Right ventricle myocardium superior (tissue), 1 donor: ENCODE data around the gene PLAU. TPM values are rescaled to one million over a fixed set of nuclear protein-coding genes. Genes with fewer than 3 reads are reported as not detected.
"Not testable (repeated sequence)": the region's sequence is repeated elsewhere in the genome, so short reads cannot be mapped to it uniquely, and the experiment has no call there.

Experiments used
- ATAC-seq: fragments of 200-7000 bp; cut with Tn5 transposase; one replicate; pipeline ENCODE4 v1.9.1; 2020; ENCODE audit warnings: mild to moderate bottlenecking; ENCODE audit not compliant: poor library complexity
- DNase-seq: peaks from one replicate; pipeline ENCODE4 v3.0.0-alpha.2; 2020
- intact Hi-C: fragments of 100-400 bp; cut with DNase I; formaldehyde crosslinking; loops from one replicate; pipeline ENCODE4 v1.11.2; 2022
- total RNA-seq: library from RNA; stranded (reverse); fragmentation: NEBNext Ultra II Directional; extraction: Animal tissue kit (Norgen Biotek cat#: 25700); gene quantifications from one replicate; pipeline ENCODE4 v1.2.1, GENCODE V29; 2021
- donor health status: DM: no; HTN: yes; CAD: no; lungs with severe emphysema.

The PLAU gene
- total RNA-seq, 1 donor from 2014 or later, result 7.5 TPM

- intact Hi-C loops, result no loop called here
- DNase-seq (no peak), ATAC-seq (no peak)
Observed at GRCh38 chr10:73892310-73893030, 18.5 kb upstream of the PLAU start.

GRCh38 chr10:73893426-73893825 lies 17.5 kb upstream of the PLAU start:
- intact Hi-C loops, result no loop called here
- ATAC-seq (no peak), DNase-seq (no peak)

GRCh38 chr10:73894245-73894971 lies 16.5 kb upstream of the PLAU start:
- ATAC-seq (no peak), DNase-seq (no peak)
- intact Hi-C loops, result no loop called here

DNA sequence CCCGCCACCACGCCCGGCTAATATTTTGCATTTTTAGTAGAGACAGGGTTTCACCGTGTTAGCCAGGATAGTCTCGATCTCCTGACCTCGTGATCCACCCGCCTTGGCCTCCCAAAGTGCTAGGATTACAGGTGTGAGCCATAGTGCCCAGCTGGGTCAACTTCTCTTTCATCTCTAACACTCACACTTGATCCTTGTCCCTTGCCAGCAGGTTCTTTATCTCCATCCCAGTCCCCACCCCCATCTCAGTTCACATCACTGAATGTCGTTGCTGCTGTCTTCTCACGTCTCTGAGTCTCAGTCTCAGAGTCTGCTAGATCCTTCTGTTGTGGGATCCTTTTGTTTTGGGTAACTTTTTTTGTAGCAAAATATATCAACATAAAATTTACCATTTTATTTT lies 15.6 kb upstream of the PLAU start:
- DNase-seq, intact Hi-C loops, ATAC-seq: not testable (repeated sequence)

DNA sequence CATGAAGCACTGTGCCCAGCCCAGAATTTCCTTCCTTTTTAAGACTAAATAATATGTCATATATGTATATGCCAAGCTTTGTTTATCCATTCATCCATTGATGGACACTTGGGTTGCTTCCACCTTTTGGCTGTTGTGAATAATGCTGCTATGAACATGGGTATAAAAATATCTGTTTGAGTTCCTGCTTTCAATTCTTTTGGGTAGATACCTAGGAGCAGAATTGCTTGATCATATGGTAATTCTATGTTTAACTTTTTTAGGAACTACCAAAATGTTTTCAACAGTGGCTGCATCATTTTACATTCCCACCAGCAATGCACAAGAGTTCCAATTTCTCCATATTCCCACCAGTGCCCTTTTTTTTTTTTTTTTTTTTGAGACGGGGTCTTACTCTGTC lies 13.2 kb upstream of the PLAU start:
- DNase-seq, result no peak
- ATAC-seq, result no peak
- intact Hi-C loops, result no loop called here

- DNase-seq, result no peak
- no peak for ATAC-seq
- intact Hi-C loops, result no loop called here
Observed at GRCh38 chr10:73898730-73899410, 12.1 kb upstream of the PLAU start.

GRCh38 chr10:73899423-73899822 lies 11.5 kb upstream of the PLAU start:
- intact Hi-C loops, result no loop called here
- ATAC-seq, result no peak
- no peak for DNase-seq

- ATAC-seq (no peak), DNase-seq (no peak)
- intact Hi-C loops, result no loop called here
Observed at GRCh38 chr10:73900064-73900463, 10.9 kb upstream of the PLAU start.

DNA sequence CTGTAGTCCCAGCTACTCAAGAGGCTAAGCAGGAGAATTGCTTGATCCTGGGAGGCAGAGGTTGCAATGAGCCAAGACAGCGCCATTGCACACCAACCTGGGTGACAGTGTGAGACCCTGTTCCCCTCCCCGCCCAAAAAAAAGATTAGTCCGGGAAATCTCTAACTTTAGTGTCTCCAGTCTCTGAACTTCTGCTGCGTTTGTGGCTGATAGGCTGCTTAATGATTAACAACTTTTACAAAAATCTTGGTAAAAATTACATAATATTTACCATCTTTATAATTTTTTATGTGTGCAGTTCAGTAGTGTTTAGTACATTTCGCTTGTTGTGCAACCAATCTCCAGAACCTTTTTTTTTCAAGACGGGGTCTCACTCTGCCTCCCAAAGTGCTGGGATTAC lies 9.7 kb upstream of the PLAU start:
- no peak for DNase-seq
- intact Hi-C loops, result no loop called here
- no peak for ATAC-seq

DNA sequence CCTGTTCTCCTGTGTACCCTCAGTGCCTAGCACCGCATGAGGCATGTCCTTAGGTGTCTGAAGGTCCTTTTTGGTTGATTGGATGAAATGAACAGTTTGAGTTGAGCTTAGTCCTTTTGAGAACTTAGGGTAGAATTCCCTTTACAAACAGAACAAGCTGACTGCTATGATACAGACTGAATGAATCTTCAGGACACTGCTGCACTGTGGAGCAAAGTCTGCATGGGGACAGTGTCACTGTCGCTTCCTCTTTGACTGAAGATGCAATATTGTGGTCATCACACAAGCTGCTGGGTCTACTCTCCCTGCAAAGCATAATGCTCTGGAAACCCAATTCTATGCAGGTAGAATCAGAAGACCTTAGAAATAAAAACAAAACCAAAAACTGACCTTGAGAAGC lies 8.6 kb upstream of the PLAU start:
- no peak for DNase-seq
- ATAC-seq, result no peak
- intact Hi-C loops, result no loop called here

GRCh38 chr10:73905256-73906020 lies 5.5 kb upstream of the PLAU start:
- DNase-seq, result no peak
- intact Hi-C loops, result no loop called here
- ATAC-seq, result no peak

DNA sequence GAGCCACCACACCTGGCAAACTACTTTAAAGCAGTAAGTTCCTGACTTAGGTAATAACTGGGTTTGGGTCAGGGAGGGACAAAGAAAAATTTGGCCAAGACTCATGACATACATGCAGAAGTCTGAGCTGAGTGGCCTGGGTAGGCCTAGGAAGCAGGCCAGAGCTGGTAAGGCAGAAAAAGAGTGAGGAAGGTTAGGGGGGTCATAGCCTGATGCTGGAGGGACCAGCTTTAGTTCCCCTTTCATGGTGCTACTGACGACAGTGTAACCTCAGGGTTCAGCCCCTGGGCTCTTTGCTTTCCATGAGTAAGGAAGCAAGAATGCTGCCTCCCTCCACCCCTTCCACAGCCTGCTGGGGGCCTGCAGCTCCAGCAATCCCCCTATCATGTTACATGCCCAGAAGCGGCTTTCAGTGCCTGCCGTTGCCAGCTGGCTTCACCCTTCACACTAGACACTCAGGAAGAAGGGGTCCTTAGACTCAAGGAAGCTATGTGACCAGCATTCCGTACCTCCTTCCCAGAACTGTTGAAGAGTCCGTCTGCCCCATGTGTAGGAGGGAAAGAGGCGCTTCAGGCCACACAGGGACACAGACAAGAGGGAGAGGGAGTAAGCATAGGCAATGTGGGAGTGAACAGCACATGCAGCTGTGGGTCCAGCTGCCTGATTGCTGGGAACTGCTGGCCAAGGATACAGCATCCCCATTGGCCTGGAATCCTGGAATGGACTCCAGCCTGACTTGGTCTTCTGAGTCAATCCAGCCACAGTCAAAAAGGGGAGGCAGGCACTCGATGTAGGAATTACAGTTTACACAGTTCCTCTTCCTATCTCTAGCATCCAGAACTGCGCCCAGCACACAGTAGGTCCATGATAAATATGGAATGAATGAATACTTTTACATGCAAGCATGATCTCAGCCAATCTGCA lies 4.1 kb upstream of the PLAU start:
- DNase-seq, result peak; percentile 78
- intact Hi-C loops, result no loop called here
- peak; percentile 70 for ATAC-seq

- ATAC-seq (peak; percentile 50), DNase-seq (peak; percentile 57)
- intact Hi-C loops, result no loop called here
Observed at GRCh38 chr10:73907841-73908517, 3.0 kb upstream of the PLAU start.

DNA sequence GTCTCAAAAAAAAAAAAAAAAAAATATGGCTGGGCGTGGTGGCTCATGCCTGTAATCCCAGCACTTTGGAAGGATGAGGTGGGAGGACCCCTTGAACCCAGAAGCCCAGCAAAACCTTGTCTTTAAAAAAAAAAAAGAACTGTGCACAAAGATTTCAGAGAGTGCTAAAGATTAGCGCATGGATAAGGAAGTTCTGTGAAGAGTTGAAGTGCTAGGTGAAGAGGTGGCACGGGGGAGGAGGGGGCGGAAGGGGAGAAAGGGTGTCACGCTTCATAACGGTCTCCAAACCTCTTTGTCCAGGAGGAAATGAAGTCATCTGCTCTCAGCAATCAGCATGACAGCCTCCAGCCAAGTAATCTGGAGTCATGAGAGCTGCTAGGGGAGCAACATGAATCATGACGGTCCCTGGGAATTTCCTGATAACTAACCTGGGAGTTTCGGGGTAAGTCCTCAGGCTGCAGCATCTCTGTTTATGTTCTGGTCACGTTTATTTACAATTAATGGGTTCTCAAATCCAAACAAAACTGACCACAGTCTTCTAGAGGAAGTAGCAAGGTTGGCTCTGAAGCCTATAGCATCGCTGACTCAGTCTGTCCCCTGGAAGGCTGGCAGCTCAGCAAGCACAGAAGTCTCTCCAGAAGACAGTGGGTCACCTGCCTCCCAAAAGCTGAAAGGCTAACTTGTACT lies 1.9 kb upstream of the PLAU start:
- ATAC-seq, result peak; percentile 14
- intact Hi-C loops, result no loop called here

GRCh38 chr10:73909540-73910115 lies 1.3 kb upstream of the PLAU start:
- intact Hi-C loops, result no loop called here
- no peak for DNase-seq
- no peak for ATAC-seq

More for the DNA sequence above, 1.9 kb upstream of the PLAU start:
- DNase-seq, result no peak

DNA sequence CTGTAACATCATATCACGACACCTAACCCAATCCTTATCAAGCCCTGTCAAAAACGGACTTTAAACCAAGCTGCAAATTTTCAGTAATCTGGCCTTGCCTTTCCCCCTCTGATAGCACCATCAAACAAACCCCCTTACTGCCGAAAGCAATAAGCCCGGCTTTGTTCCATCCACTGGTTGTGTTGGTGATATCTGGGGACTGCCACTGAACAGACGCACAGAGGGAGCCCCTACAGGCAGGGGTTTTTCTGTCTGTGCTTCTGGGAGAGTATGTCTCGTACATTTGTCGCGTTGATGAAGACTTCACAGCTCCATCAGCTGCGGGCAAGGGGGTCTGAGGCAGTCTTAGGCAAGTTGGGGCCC lies 550 bp upstream of the PLAU start:
- intact Hi-C loops, result no loop called here
- no peak for DNase-seq
- ATAC-seq, result no peak

DNA sequence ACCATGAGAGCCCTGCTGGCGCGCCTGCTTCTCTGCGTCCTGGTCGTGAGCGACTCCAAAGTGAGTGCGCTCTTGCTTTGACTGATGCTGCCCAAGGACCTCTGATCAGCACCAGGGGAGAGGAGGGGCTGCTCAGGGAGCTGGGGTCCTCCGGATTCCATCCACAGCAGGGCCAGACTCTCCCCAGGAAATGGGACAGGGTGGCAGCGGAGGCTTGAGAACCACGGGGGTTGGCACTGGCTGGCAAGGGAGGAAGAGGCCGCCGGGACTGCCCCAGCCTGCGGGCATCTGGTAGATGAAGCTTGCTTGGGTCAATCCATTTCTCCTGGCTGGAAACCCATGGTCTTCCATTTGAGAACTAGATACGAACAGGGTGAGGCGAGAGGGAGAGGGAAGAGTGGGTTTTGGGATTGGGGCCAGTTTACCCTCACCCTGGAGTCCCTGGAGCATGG lies 647 bp downstream of the PLAU start:
- intact Hi-C loops, result no loop called here
- ATAC-seq, result no peak

More for the DNA sequence above, 647 bp downstream of the PLAU start:
- DNase-seq, result no peak
